Pancreas (tissue), 10 donors: Measurements from ENCODE around the gene GPR78. TPM values are rescaled to one million over a fixed set of nuclear protein-coding genes. Genes with fewer than 3 reads are reported as not detected.

Experiments
- ATAC-seq, 4 donors: fragments of 200-7000 bp; cut with Tn5 transposase; one replicate each; pipeline versions ENCODE4 v1.8.0 to v1.9.1; 2020; ENCODE audit warnings: mild to moderate bottlenecking in 4 of 4, moderate library complexity in 4 of 4
- DNase-seq, 6 donors: peaks; one replicate each; pipeline ENCODE4 v3.0.0-alpha.2; 2020
- FAIRE-seq: peaks from 2 replicates; lab custom pipeline; 2012; peaks lifted over from hg19 to GRCh38; lab: Jason Lieb, UNC
- H3K27ac ChIP-seq, 4 donors: fragments of 200-600 bp; sonication (generic); 1 replicate in 3 of 4; 2 replicates in 1 of 4; pipeline versions ENCODE4 v1.5.0 to v1.8.0; 2020
- H3K27me3 ChIP-seq, 4 donors: fragments of 200-600 bp; one replicate each; pipeline ENCODE4 v1.8.0; 2021
- H3K36me3 ChIP-seq, 3 donors: fragments of 200-600 bp; sonication (generic) in 1 of 3; one replicate each; pipeline versions ENCODE4 v1.5.0 to v1.8.0; 2020 to 2021
- H3K4me1 ChIP-seq, 3 donors: fragments of 200-600 bp; one replicate each; pipeline ENCODE4 v1.8.0; 2021
- H3K4me3 ChIP-seq, 4 donors: fragments of 200-600 bp; sonication (generic) in 2 of 4; one replicate each; pipeline versions ENCODE4 v1.5.0 to v1.8.0; 2020 to 2021
- H3K9me3 ChIP-seq, 4 donors: fragments of 200-600 bp; one replicate each; pipeline ENCODE4 v1.8.0; 2021
- CTCF ChIP-seq, 4 donors: fragments of 200-600 bp; sonication (generic) in 3 of 4; IDR thresholded peaks; one replicate each; pipeline versions ENCODE4 v1.5.0 to v1.8.0; 2021; ENCODE audit warnings: antibody characterized with exemption in 4 of 4
- WGBS, 2 donors: extraction: QIAGEN DNeasy Blood & Tissue Kit; methylation state at CpG; one replicate each; pipeline ENCODE4 v1.1.7; 2013; 5-methylcytosine and 5-hydroxymethylcytosine counted together
- intact Hi-C, 3 donors: fragments of 100-400 bp; cut with DNase I; formaldehyde crosslinking; loops; one replicate each; pipeline versions ENCODE4 v1.11.1 to v1.14.2; 2022
- polyA plus RNA-seq, 2 donors: library from polyadenylated mRNA; stranded (reverse); fragments of 200-250 nt; gene quantifications; one replicate each; pipeline ENCODE4 v1.2.3, GENCODE V29; 2013
- total RNA-seq, 6 donors: library from RNA; stranded (reverse); fragmentation: NEBNext Ultra II Directional in 4 of 6; extraction: Animal tissue kit (Norgen Biotek cat#: 25700) in 4 of 6; gene quantifications; one replicate each; pipeline versions ENCODE4 v1.2.1 to v1.2.4, GENCODE V29; 2021 to 2023
- donor health status: healthy with polysubstance abuse.
- donor health status: DM: no; HTN: no; CAD: no; lungs with moderate emphysema.
- donor health status: DM: no; HTN: no; CAD: no.
- donor health status: control.
- donor health status: control.
- donor health status: Bipolar disorder and iron deficiency.
- donor health status: DM: yes; HTN: yes; CAD: no.
- donor health status: DM: no; HTN: no; CAD: no.
- donor health status: DM: no; HTN: no; CAD: no.
- donor health status: DM: yes; HTN: yes; CAD: no.

The GPR78 gene
- total and polyA plus RNA-seq, 8 donors: 0.02 to 0.04 TPM; not detected in 6

GRCh38 chr4:8534611-8535010 lies 45.6 kb upstream of the GPR78 start:
- WGBS, 2 donors: 9 to 11% methylated on average over 2 of the region's 2 CpGs
- ATAC-seq (peak; percentile 24 to 50 (median 30)), FAIRE-seq (no peak)

GRCh38 chr4:8536467-8536866 lies 43.7 kb upstream of the GPR78 start:
- no peak overlapping the region for H3K4me3 ChIP-seq
- WGBS, 2 donors: 91 to 96% methylated on average over 7 of the region's 7 CpGs
- H3K36me3 ChIP-seq: no peaks in the 10 kb centered on the region
- no peaks in the 10 kb centered on the region for H3K9me3 ChIP-seq
- H3K27ac ChIP-seq: peak overlapping the region in 2 of 4 donors; percentile 77 to 92
- no peak for TF ChIP-seq CTCF (IDR thresholded peaks at IDR 0.05)
- peaks cover 9 to 43% (median 11%) of the 10 kb centered on the region in 3 donors for H3K4me1 ChIP-seq
- intact Hi-C loops: no loop called here
- ATAC-seq (no peak), DNase-seq (peak in 1 of 6 donors; percentile 39), FAIRE-seq (no peak)
- no peaks in the 10 kb centered on the region for H3K27me3 ChIP-seq

More at GRCh38 chr4:8534611-8535010, 45.6 kb upstream of the GPR78 start:
- Histone ChIP-seq H3K4me1 (peaks cover 9 to 43% (median 11%) of the 10 kb centered on the region in 3 donors), H3K27ac (peak overlapping the region; percentile 62 to 92 (median 84)), H3K9me3 (no peaks in the 10 kb centered on the region), H3K27me3 (no peaks in the 10 kb centered on the region), H3K36me3 (no peaks in the 10 kb centered on the region), H3K4me3 (no peak overlapping the region)
- no peak for DNase-seq
- no peak for TF ChIP-seq CTCF (IDR thresholded peaks at IDR 0.05)
- intact Hi-C loops: no loop called here

GRCh38 chr4:8537041-8537461 lies 43.1 kb upstream of the GPR78 start:
- DNase-seq: peak in 5 of 6 donors; percentile 61 to 76 (median 62)
- no peak for TF ChIP-seq CTCF (IDR thresholded peaks at IDR 0.05)
- Histone ChIP-seq H3K27ac (peak overlapping the region in 2 of 4 donors; percentile 77 to 92), H3K36me3 (no peaks in the 10 kb centered on the region), H3K27me3 (no peaks in the 10 kb centered on the region), H3K4me1 (peaks cover 9 to 43% (median 11%) of the 10 kb centered on the region in 3 donors), H3K9me3 (no peaks in the 10 kb centered on the region), H3K4me3 (no peak overlapping the region)
- ATAC-seq: peak; percentile 25 to 71 (median 47)
- 34 to 39% methylated on average over 9 of the region's 9 CpGs for WGBS, 2 donors
- intact Hi-C loops: no loop called here
- FAIRE-seq: no peak

- no peaks in the 10 kb centered on the region for H3K9me3 ChIP-seq
- no peak for FAIRE-seq
- H3K4me3 ChIP-seq: no peak overlapping the region
- no peaks in the 10 kb centered on the region for H3K27me3 ChIP-seq
- no peak for TF ChIP-seq CTCF (IDR thresholded peaks at IDR 0.05)
- intact Hi-C loops: no loop called here
- H3K4me1 ChIP-seq: peaks cover 9 to 43% (median 11%) of the 10 kb centered on the region in 3 donors
- H3K27ac ChIP-seq: peak overlapping the region in 2 of 4 donors; percentile 77 to 92
- no peaks in the 10 kb centered on the region for H3K36me3 ChIP-seq
- DNase-seq: peak in 1 of 6 donors; percentile 43
- 90 to 92% methylated on average over 12 of the region's 12 CpGs for WGBS, 2 donors
- no peak for ATAC-seq
These were observed 42.0 kb upstream of the GPR78 start for GRCh38 chr4:8538076-8538702.
